HepG2 (cell line): ENCODE data around the gene BAIAP3. TPM values are rescaled to one million over a fixed set of nuclear protein-coding genes. Genes with fewer than 3 reads are reported as not detected.

ENCODE experiments used
- FOXK2 ChIP-seq: fragments of 450-650 bp; IDR thresholded peaks from 2 replicates; pipeline ENCODE4 v1.6.1; 2016
- JUN ChIP-seq: sonication (generic); formaldehyde crosslinking; IDR thresholded peaks from 2 replicates; pipeline ENCODE4 v1.4.0; 2020; ENCODE audit warnings: mild to moderate bottlenecking, missing genetic modification reagents
- PAWR ChIP-seq: sonication (generic); formaldehyde crosslinking; IDR thresholded peaks from 2 replicates; pipeline ENCODE4 v1.4.0; 2020; ENCODE audit warnings: missing genetic modification reagents, mild to moderate bottlenecking, borderline replicate concordance
- polyA plus RNA-seq, 8 experiments: library from polyadenylated mRNA; depleted of rRNA in 3 of 8; stranded (reverse) in 7 of 8; unstranded in 1 of 8; fragments of >200 nt; fragmentation: Illumina TruSeq in 4 of 8; extraction: Trizol in 4 of 8; gene quantifications; 2 replicates each; pipeline versions ENCODE4 v1.2.1 to v1.2.3, GENCODE V29; 2011 to 2016; ENCODE audit warnings: low read depth in 4 of 8, missing spikeins in 1 of 8, mixed read lengths in 1 of 8; ENCODE audit not compliant: insufficient read depth in 1 of 8
- total RNA-seq, 5 experiments: library from RNA; depleted of rRNA; stranded (reverse); fragments of >200 nt; fragmentation: Illumina TruSeq; extraction: Trizol; gene quantifications; 2 replicates each; pipeline ENCODE4 v1.2.3, GENCODE V29; 2016; ENCODE audit warnings: low read depth in 1 of 5
- TF ChIP-seq, protein P1 (sequence below), 2 experiments: sonication (generic) in 1 of 2; formaldehyde crosslinking in 1 of 2; IDR thresholded peaks; 2 replicates each; pipeline versions ENCODE4 v1.4.0 to v1.6.1; 2016 to 2020; ENCODE audit warnings: borderline replicate concordance in 1 of 2, low read depth in 1 of 2, mild to moderate bottlenecking in 1 of 2, missing genetic modification reagents in 1 of 2
- TF ChIP-seq, protein P2 (sequence below): sonication (generic); formaldehyde crosslinking; IDR thresholded peaks from 2 replicates; pipeline ENCODE4 v1.5.1; 2020; ENCODE audit warnings: mild to moderate bottlenecking, missing genetic modification reagents, moderate library complexity
- TF ChIP-seq, protein P3 (sequence below): sonication (generic); formaldehyde crosslinking; IDR thresholded peaks from one replicate; pipeline ENCODE4 v1.5.1; 2020; ENCODE audit warnings: mild to moderate bottlenecking, missing genetic modification reagents; ENCODE audit errors: not compliant biosample characterization
- TF ChIP-seq, protein P4 (sequence below): IDR thresholded peaks from 2 replicates; pipeline ENCODE4 v1.6.1; 2016

The BAIAP3 gene
- total and polyA plus RNA-seq, 2 of the 13 experiments (the other 11 are each of a cell fraction or from before 2014, with no cell fraction given) = 3.2 to 5.7 TPM

DNA sequence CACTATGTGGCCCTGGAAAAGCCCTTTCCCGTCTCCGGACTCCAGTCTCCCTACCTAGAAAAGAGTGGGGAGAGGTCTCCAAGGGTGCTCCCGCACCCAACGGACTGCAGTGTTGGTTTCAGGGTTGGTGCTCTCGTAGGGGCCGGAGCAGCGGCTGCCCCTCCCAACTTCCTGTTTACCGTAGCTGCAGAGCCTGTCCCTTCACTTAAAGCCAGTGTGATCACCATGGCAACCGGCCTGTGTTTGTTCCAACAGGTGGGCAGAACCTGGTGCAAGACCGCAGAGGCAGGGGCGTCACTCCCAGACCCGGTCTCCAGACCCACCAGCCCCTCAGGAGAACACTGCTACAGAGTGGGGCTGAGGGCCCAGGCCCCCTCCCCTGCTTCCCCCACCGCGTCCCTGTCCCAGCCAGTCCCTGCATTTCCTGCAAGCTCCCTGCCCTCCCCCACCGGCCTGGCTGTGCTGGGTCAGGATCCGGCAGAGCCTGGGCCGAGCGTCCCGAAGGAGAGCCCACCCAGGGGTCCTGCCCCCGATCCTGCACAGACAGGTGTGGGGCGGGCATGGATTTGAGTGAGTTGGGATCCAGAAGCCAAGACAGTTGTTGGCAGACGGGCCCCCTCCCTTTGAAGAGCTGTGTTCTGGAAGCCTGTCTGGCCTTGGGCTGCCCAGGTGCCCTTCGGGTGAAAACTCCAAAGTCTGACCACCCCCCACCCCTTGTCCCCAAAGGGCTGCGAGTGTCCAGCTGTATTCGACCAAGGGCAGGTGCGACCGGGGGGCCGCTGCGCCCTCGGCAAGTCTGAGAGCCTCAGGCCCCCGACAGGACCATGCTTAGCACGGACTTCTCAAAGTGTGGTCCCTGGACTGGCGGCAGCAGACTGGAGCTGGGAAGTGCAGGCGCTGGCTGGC lies 1.5 kb upstream of the BAIAP3 start (continued):
- TF ChIP-seq, protein P1, sequence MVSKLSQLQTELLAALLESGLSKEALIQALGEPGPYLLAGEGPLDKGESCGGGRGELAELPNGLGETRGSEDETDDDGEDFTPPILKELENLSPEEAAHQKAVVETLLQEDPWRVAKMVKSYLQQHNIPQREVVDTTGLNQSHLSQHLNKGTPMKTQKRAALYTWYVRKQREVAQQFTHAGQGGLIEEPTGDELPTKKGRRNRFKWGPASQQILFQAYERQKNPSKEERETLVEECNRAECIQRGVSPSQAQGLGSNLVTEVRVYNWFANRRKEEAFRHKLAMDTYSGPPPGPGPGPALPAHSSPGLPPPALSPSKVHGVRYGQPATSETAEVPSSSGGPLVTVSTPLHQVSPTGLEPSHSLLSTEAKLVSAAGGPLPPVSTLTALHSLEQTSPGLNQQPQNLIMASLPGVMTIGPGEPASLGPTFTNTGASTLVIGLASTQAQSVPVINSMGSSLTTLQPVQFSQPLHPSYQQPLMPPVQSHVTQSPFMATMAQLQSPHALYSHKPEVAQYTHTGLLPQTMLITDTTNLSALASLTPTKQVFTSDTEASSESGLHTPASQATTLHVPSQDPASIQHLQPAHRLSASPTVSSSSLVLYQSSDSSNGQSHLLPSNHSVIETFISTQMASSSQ (IDR thresholded peaks at IDR 0.05; ENCODE audit: low read depth) = no peak
- TF ChIP-seq, protein P1 (CRISPR knock-in tag; IDR thresholded peaks at IDR 0.05; ENCODE audit: borderline replicate concordance) = no peak
- TF ChIP-seq FOXK2 (peak; percentile 68), JUN (CRISPR knock-in tag) (no peak), PAWR (no peak)
- TF ChIP-seq, protein P2, sequence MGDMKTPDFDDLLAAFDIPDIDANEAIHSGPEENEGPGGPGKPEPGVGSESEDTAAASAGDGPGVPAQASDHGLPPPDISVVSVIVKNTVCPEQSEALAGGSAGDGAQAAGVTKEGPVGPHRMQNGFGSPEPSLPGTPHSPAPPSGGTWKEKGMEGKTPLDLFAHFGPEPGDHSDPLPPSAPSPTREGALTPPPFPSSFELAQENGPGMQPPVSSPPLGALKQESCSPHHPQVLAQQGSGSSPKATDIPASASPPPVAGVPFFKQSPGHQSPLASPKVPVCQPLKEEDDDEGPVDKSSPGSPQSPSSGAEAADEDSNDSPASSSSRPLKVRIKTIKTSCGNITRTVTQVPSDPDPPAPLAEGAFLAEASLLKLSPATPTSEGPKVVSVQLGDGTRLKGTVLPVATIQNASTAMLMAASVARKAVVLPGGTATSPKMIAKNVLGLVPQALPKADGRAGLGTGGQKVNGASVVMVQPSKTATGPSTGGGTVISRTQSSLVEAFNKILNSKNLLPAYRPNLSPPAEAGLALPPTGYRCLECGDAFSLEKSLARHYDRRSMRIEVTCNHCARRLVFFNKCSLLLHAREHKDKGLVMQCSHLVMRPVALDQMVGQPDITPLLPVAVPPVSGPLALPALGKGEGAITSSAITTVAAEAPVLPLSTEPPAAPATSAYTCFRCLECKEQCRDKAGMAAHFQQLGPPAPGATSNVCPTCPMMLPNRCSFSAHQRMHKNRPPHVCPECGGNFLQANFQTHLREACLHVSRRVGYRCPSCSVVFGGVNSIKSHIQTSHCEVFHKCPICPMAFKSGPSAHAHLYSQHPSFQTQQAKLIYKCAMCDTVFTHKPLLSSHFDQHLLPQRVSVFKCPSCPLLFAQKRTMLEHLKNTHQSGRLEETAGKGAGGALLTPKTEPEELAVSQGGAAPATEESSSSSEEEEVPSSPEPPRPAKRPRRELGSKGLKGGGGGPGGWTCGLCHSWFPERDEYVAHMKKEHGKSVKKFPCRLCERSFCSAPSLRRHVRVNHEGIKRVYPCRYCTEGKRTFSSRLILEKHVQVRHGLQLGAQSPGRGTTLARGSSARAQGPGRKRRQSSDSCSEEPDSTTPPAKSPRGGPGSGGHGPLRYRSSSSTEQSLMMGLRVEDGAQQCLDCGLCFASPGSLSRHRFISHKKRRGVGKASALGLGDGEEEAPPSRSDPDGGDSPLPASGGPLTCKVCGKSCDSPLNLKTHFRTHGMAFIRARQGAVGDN = peak; percentile 70
- TF ChIP-seq, protein P3, sequence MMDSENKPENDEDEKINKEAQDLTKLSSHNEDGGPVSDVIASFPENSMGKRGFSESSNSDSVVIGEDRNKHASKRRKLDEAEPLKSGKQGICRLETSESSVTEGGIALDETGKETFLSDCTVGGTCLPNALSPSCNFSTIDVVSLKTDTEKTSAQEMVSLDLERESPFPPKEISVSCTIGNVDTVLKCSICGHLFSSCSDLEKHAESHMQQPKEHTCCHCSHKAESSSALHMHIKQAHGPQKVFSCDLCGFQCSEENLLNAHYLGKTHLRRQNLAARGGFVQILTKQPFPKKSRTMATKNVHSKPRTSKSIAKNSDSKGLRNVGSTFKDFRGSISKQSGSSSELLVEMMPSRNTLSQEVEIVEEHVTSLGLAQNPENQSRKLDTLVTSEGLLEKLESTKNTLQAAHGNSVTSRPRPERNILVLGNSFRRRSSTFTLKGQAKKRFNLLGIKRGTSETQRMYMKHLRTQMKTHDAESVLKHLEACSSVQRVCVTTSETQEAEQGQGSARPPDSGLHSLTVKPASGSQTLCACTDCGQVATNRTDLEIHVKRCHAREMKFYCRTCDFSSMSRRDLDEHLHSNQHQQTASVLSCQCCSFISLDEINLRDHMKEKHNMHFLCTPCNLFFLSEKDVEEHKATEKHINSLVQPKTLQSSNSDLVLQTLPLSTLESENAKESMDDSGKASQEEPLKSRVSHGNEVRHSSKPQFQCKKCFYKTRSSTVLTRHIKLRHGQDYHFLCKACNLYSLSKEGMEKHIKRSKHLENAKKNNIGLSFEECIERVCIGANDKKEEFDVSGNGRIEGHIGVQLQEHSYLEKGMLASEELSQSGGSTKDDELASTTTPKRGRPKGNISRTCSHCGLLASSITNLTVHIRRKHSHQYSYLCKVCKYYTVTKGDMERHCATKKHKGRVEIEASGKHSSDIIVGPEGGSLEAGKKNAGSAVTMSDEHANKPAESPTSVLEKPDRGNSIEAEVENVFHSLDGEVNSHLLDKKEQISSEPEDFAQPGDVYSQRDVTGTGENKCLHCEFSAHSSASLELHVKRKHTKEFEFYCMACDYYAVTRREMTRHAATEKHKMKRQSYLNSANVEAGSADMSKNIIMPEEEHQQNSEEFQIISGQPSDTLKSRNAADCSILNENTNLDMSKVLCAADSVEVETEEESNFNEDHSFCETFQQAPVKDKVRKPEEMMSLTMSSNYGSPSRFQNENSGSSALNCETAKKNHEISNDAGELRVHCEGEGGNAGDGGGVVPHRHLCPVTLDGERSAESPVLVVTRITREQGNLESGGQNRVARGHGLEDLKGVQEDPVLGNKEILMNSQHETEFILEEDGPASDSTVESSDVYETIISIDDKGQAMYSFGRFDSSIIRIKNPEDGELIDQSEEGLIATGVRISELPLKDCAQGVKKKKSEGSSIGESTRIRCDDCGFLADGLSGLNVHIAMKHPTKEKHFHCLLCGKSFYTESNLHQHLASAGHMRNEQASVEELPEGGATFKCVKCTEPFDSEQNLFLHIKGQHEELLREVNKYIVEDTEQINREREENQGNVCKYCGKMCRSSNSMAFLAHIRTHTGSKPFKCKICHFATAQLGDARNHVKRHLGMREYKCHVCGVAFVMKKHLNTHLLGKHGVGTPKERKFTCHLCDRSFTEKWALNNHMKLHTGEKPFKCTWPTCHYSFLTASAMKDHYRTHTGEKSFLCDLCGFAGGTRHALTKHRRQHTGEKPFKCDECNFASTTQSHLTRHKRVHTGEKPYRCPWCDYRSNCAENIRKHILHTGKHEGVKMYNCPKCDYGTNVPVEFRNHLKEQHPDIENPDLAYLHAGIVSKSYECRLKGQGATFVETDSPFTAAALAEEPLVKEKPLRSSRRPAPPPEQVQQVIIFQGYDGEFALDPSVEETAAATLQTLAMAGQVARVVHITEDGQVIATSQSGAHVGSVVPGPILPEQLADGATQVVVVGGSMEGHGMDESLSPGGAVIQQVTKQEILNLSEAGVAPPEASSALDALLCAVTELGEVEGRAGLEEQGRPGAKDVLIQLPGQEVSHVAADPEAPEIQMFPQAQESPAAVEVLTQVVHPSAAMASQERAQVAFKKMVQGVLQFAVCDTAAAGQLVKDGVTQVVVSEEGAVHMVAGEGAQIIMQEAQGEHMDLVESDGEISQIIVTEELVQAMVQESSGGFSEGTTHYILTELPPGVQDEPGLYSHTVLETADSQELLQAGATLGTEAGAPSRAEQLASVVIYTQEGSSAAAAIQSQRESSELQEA (CRISPR knock-in tag) = no peak
- TF ChIP-seq, protein P4, sequence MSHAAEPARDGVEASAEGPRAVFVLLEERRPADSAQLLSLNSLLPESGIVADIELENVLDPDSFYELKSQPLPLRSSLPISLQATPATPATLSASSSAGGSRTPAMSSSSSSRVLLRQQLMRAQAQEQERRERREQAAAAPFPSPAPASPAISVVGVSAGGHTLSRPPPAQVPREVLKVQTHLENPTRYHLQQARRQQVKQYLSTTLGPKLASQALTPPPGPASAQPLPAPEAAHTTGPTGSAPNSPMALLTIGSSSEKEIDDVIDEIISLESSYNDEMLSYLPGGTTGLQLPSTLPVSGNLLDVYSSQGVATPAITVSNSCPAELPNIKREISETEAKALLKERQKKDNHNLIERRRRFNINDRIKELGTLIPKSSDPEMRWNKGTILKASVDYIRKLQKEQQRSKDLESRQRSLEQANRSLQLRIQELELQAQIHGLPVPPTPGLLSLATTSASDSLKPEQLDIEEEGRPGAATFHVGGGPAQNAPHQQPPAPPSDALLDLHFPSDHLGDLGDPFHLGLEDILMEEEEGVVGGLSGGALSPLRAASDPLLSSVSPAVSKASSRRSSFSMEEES (CRISPR knock-in tag) = no peak
